ENCODE measurements around the gene PLCD3.

PLCD3 gene

DNA sequence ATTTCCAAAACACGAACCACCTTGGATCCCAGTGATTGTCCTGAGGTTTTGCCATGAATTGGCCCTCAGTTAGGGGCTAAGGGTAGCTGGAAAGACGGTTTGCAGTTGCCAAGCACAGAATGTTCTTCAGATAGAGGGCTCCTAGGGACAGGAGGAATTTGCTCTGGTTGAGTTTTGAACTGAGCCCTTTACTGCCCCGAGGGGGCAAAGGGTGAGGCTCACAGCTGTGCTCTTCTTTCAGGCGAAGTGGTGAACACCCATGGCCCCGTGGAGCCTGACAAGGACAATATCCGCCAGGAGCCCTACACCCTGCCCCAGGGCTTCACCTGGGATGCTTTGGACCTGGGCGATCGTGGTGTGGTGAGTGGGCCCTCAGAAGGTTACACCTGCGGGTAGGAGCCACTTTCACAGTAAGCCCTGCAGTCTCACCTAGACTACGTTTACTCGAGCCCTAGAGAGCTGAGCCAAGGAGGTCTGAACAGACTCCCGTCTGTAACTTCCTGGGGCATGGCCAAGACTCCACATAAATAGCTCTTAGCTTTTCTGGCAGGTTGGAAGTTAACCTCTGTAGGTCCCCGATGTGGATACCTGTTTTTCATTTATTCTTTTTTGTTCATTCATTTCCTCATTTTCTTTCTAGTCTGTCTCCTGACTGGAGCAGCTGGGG is 38.7 kb downstream of the PLCD3 start:
- H3K36me3 ChIP-seq (ENCODE audit: control insufficient read depth, low read length): peaks cover 79% of the 10 kb centered on the region
- H3F3A ChIP-seq (ENCODE audit: control insufficient read depth, insufficient read depth): peaks cover 3% of the 10 kb centered on the region; the same call in 1 of the 2 replicates
- H3K4me3 ChIP-seq (ENCODE audit: low read length): no peak overlapping the region
- no peaks in the 10 kb centered on the region for H3K27me3 ChIP-seq (ENCODE audit: control insufficient read depth, low read length)
- peaks cover 6% of the 10 kb centered on the region; the same call in 1 of the 2 replicates for H3K4me1 ChIP-seq (ENCODE audit: control insufficient read depth, low read length)
- TF ChIP-seq, protein P1, sequence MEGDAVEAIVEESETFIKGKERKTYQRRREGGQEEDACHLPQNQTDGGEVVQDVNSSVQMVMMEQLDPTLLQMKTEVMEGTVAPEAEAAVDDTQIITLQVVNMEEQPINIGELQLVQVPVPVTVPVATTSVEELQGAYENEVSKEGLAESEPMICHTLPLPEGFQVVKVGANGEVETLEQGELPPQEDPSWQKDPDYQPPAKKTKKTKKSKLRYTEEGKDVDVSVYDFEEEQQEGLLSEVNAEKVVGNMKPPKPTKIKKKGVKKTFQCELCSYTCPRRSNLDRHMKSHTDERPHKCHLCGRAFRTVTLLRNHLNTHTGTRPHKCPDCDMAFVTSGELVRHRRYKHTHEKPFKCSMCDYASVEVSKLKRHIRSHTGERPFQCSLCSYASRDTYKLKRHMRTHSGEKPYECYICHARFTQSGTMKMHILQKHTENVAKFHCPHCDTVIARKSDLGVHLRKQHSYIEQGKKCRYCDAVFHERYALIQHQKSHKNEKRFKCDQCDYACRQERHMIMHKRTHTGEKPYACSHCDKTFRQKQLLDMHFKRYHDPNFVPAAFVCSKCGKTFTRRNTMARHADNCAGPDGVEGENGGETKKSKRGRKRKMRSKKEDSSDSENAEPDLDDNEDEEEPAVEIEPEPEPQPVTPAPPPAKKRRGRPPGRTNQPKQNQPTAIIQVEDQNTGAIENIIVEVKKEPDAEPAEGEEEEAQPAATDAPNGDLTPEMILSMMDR (IDR thresholded peaks at IDR 0.05; ENCODE audit: low read depth, low read length, poor library complexity, severe bottlenecking): no peak
- no peak for TF ChIP-seq EZH2phosphoT487 (IDR thresholded peaks at IDR 0.05; ENCODE audit: borderline replicate concordance, low read length)
- no peak overlapping the region for H3K27ac ChIP-seq (ENCODE audit: low read depth, low read length)
- H3K9me2 ChIP-seq (replicated peaks; ENCODE audit: control insufficient read depth, low read length): no peaks in the 10 kb centered on the region
- no peaks in the 10 kb centered on the region for H4K20me1 ChIP-seq (ENCODE audit: control insufficient read depth, insufficient read depth, low read depth, low read length)
- H3K9me3 ChIP-seq (ENCODE audit: control insufficient read depth, insufficient read depth, low read length): no peaks in the 10 kb centered on the region
- no peaks in the 10 kb centered on the region for H3K79me2 ChIP-seq (ENCODE audit: control insufficient read depth, low read length)
- H3K4me2 ChIP-seq (ENCODE audit: low read length): no peak overlapping the region

DNA sequence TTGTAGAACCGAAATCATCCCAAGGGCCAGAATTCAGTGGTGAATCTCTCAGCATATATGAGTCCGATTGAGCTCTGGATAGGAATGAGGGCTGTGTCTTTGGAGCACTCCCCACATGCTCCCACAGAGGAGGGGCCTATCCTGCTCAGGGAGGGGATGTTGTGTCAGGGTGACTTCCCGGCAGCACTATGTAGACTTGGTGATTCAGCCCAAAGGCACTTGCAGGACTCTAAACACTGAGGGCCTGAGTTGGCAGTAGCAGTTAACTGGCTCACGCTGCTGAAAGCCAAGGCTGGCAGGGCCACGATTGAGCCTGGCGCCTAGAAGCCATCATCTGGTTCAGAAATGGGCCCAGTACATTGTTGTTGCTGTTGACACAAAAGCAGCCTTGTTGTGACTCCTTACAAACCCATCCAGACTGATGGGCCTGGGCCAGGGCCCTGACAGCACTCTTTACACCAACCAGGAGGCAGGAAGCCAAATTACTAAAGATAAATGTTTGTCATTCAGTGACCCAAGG is 39.3 kb downstream of the PLCD3 start:
- no peaks in the 10 kb centered on the region for H3K79me2 ChIP-seq (ENCODE audit: control insufficient read depth, low read length)
- TF ChIP-seq, protein P1 (IDR thresholded peaks at IDR 0.05; ENCODE audit: low read depth, low read length, poor library complexity, severe bottlenecking): no peak
- TF ChIP-seq EZH2phosphoT487 (IDR thresholded peaks at IDR 0.05; ENCODE audit: borderline replicate concordance, low read length): no peak
- no peaks in the 10 kb centered on the region for H4K20me1 ChIP-seq (ENCODE audit: control insufficient read depth, insufficient read depth, low read depth, low read length)
- H3K27me3 ChIP-seq (ENCODE audit: control insufficient read depth, low read length): no peaks in the 10 kb centered on the region
- H3K27ac ChIP-seq (ENCODE audit: low read depth, low read length): no peak overlapping the region
- no peak overlapping the region for H3K4me2 ChIP-seq (ENCODE audit: low read length)
- peaks cover 6% of the 10 kb centered on the region; the same call in 1 of the 2 replicates for H3K4me1 ChIP-seq (ENCODE audit: control insufficient read depth, low read length)
- H3K4me3 ChIP-seq (ENCODE audit: low read length): no peak overlapping the region
- peaks cover 3% of the 10 kb centered on the region; the same call in 1 of the 2 replicates for H3F3A ChIP-seq (ENCODE audit: control insufficient read depth, insufficient read depth)
- H3K9me2 ChIP-seq (replicated peaks; ENCODE audit: control insufficient read depth, low read length): no peaks in the 10 kb centered on the region
- peaks cover 77% of the 10 kb centered on the region for H3K36me3 ChIP-seq (ENCODE audit: control insufficient read depth, low read length)
- no peaks in the 10 kb centered on the region for H3K9me3 ChIP-seq (ENCODE audit: control insufficient read depth, insufficient read depth, low read length)

DNA sequence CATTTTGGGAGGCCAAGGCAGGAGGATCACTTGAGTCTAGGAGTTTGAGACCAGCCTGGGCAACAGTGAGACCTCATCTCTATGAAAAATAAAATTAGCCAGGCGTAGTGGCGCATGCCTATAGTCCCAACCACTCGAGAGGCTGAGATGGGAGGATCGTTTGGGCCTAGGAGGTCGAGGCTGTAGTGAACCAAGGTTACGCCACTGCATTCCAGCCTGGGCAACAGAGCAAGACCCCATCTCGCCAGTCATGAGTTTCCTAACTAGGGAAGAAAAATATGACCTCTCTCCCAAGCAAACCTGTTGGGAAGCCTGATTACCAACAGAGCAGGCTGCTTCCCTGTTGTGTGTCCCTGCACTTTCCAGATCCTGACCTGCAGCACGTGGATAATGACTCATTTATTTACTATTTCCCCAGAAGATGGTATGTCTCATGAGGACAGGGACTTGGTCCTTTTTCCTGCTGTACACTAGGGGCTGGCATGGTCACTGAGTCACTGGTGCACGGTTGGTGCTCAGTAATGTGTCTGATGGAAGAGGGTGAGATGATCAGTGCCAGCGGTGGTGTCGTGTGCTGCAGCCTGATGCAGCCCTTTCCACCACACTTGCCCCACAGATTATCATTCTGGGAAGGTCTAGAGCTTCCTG is 40.4 kb downstream of the PLCD3 start:
- Histone ChIP-seq H3K4me3 (ENCODE audit: low read length) (no peak overlapping the region), H3K9me2 (replicated peaks; ENCODE audit: control insufficient read depth, low read length) (no peaks in the 10 kb centered on the region), H3K27ac (ENCODE audit: low read depth, low read length) (no peak overlapping the region), H3K27me3 (ENCODE audit: control insufficient read depth, low read length) (no peaks in the 10 kb centered on the region), H3K36me3 (ENCODE audit: control insufficient read depth, low read length) (peaks cover 77% of the 10 kb centered on the region), H3F3A (ENCODE audit: control insufficient read depth, insufficient read depth) (peaks cover 3% of the 10 kb centered on the region; the same call in 1 of the 2 replicates), H3K4me2 (ENCODE audit: low read length) (no peak overlapping the region), H4K20me1 (ENCODE audit: control insufficient read depth, insufficient read depth, low read depth, low read length) (no peaks in the 10 kb centered on the region), H3K79me2 (ENCODE audit: control insufficient read depth, low read length) (no peaks in the 10 kb centered on the region), H3K4me1 (ENCODE audit: control insufficient read depth, low read length) (peaks cover 6% of the 10 kb centered on the region; the same call in 1 of the 2 replicates), H3K9me3 (ENCODE audit: control insufficient read depth, insufficient read depth, low read length) (no peaks in the 10 kb centered on the region)
- no peak for TF ChIP-seq EZH2phosphoT487 (IDR thresholded peaks at IDR 0.05; ENCODE audit: borderline replicate concordance, low read length)
- TF ChIP-seq, protein P1 (IDR thresholded peaks at IDR 0.05; ENCODE audit: low read depth, low read length, poor library complexity, severe bottlenecking): no peak

Data from DOHH2 (cell line).